A549 (cell line): ENCODE data around the gene RABGAP1L. TPM values are rescaled to one million over a fixed set of nuclear protein-coding genes. Genes with fewer than 3 reads are reported as not detected.

ENCODE experiments used
- ATAC-seq, 2 experiments: fragments of 200-7000 bp in 1 of 2; fragments of >200 bp in 1 of 2; cut with Nextera tagmentation in 1 of 2; cut with Tn5 transposase in 1 of 2; 3 replicates each; pipeline versions ENCODE4 v1.8.0 to v1.9.1; 2018 to 2020; ENCODE audit warnings: mild to moderate bottlenecking in 1 of 2, moderate library complexity in 1 of 2
- CTCF ChIA-PET: fragments of 300-600 bp; sonication (Branson Sonifier 250); formaldehyde crosslinking; extraction: SDS; loops from one replicate; lab custom pipeline; 2021; ENCODE audit warnings: antibody characterized with exemption, inconsistent platforms; lab: Yijun Ruan, JAX
- POLR2A ChIA-PET: fragments of 350-600 bp; formaldehyde crosslinking; extraction: SDS; loops from one replicate; lab custom pipeline; 2021; ENCODE audit warnings: antibody characterized with exemption, inconsistent platforms; lab: Yijun Ruan, JAX
- DNase-seq, 2 experiments: peaks; one replicate each; pipeline versions ENCODE4 v3.0.0 to v3.0.0-alpha.2; 2011 to 2016; ENCODE audit warnings: low read depth in 1 of 2, low spot score in 1 of 2
- FAIRE-seq: peaks from 2 replicates; lab custom pipeline; 2011; peaks lifted over from hg19 to GRCh38; lab: Jason Lieb, UNC
- H3K27ac ChIP-seq, 2 experiments: fragments of >200 bp; sonication (Bioruptor Twin); formaldehyde crosslinking; 3 replicates each; pipeline ENCODE4 v1.5.1; 2016 to 2017
- H3K4me1 ChIP-seq: fragments of >200 bp; sonication (Bioruptor Twin); formaldehyde crosslinking; 3 replicates; pipeline ENCODE4 v1.6.1; 2016
- H3K4me2 ChIP-seq: fragments of >200 bp; sonication (Bioruptor Twin); formaldehyde crosslinking; 3 replicates; pipeline ENCODE4 v1.6.1; 2016
- H3K4me3 ChIP-seq: fragments of >200 bp; sonication (Bioruptor Twin); formaldehyde crosslinking; 3 replicates; pipeline ENCODE4 v1.5.1; 2016
- H3K9me3 ChIP-seq: fragments of >200 bp; sonication (Bioruptor Twin); formaldehyde crosslinking; 3 replicates; pipeline ENCODE4 v1.6.1; 2016
- ATOH8 ChIP-seq: fragments of 250-450 bp; sonication (Bioruptor Pico); IDR thresholded peaks from 2 replicates; pipeline ENCODE4 v1.5.0; 2020; ENCODE audit warnings: low read depth, mild to moderate bottlenecking, moderate library complexity
- CBX2 ChIP-seq: fragments of 200-600 bp; sonication (generic); IDR thresholded peaks from 2 replicates; pipeline ENCODE4 v1.6.1; 2016; ENCODE audit warnings: low read depth, mild to moderate bottlenecking, borderline replicate concordance
- CHD4 ChIP-seq: fragments of 200-600 bp; sonication (generic); IDR thresholded peaks from 2 replicates; pipeline ENCODE4 v1.6.1; 2016; ENCODE audit warnings: antibody characterized with exemption, mild to moderate bottlenecking, borderline replicate concordance
- ESRRA ChIP-seq: fragments of 150-350 bp; IDR thresholded peaks from 2 replicates; pipeline ENCODE4 v1.6.1; 2014; ENCODE audit warnings: mild to moderate bottlenecking, low read length, borderline replicate concordance
- FOSB ChIP-seq: fragments of 250-450 bp; sonication (Bioruptor Pico); IDR thresholded peaks from 2 replicates; pipeline ENCODE4 v1.5.0; 2020; ENCODE audit warnings: mild to moderate bottlenecking, moderate library complexity
- FOSL2 ChIP-seq, 2 experiments: fragments of 450-650 bp in 1 of 2; fragments of >200 bp in 1 of 2; sonication (Bioruptor Twin) in 1 of 2; formaldehyde crosslinking; IDR thresholded peaks; 2 replicates each; pipeline versions ENCODE4 v1.5.0 to v1.6.1; 2016 to 2020; ENCODE audit warnings: mild to moderate bottlenecking in 1 of 2, moderate library complexity in 1 of 2
- FOXS1 ChIP-seq: fragments of 250-450 bp; sonication (Bioruptor Pico); IDR thresholded peaks from 2 replicates; pipeline ENCODE4 v1.5.0; 2020; ENCODE audit warnings: mild to moderate bottlenecking, moderate library complexity
- GATA3 ChIP-seq: IDR thresholded peaks from 2 replicates; pipeline ENCODE4 v1.6.1; 2012; ENCODE audit warnings: borderline replicate concordance
- HDAC2 ChIP-seq: fragments of 200-600 bp; sonication (generic); IDR thresholded peaks from 2 replicates; pipeline ENCODE4 v1.6.1; 2016
- HOXA7 ChIP-seq: fragments of 250-450 bp; sonication (Bioruptor Pico); IDR thresholded peaks from 2 replicates; pipeline ENCODE4 v1.5.0; 2020; ENCODE audit warnings: mild to moderate bottlenecking, moderate library complexity
- NFE2L2 ChIP-seq: fragments of 150-350 bp; conservative IDR thresholded peaks from 2 replicates; pipeline ENCODE4 v1.6.1; 2014; ENCODE audit warnings: low read length
- NPAS2 ChIP-seq: fragments of 250-450 bp; sonication (Bioruptor Pico); IDR thresholded peaks from 2 replicates; pipeline ENCODE4 v1.8.0; 2022; ENCODE audit warnings: mild to moderate bottlenecking, moderate library complexity, borderline replicate concordance
- PHF8 ChIP-seq: fragments of 200-600 bp; sonication (generic); IDR thresholded peaks from 2 replicates; pipeline ENCODE4 v1.6.1; 2016; ENCODE audit warnings: low read depth, mild to moderate bottlenecking, antibody characterized with exemption, moderate library complexity, borderline replicate concordance
- POLR2AphosphoS2 ChIP-seq: conservative IDR thresholded peaks from 2 replicates; pipeline ENCODE4 v1.6.1; 2012; ENCODE audit warnings: low read length, improper control_type of control experiment, inconsistent platforms
- RAD21 ChIP-seq, 2 experiments: fragments of >200 bp in 1 of 2; sonication (Bioruptor Twin) in 1 of 2; formaldehyde crosslinking in 1 of 2; IDR thresholded peaks in 1 of 2; conservative IDR thresholded peaks in 1 of 2; 2 replicates in 1 of 2; 3 replicates in 1 of 2; pipeline ENCODE4 v1.6.1; 2012 to 2018; ENCODE audit warnings: inconsistent platforms in 1 of 2
- RARB ChIP-seq: fragments of 250-450 bp; sonication (Bioruptor Pico); IDR thresholded peaks from 2 replicates; pipeline ENCODE4 v1.8.0; 2021; ENCODE audit warnings: mild to moderate bottlenecking, moderate library complexity
- RNF2 ChIP-seq: fragments of 200-600 bp; sonication (generic); IDR thresholded peaks from 2 replicates; pipeline ENCODE4 v1.6.1; 2016; ENCODE audit warnings: low read depth, mild to moderate bottlenecking, antibody characterized with exemption, moderate library complexity, borderline replicate concordance
- SMC3 ChIP-seq: fragments of >200 bp; sonication (Bioruptor Twin); formaldehyde crosslinking; IDR thresholded peaks from 3 replicates; pipeline ENCODE4 v1.6.1; 2018; ENCODE audit warnings: inconsistent platforms
- SREBF2 ChIP-seq: fragments of 450-650 bp; IDR thresholded peaks from 2 replicates; pipeline ENCODE4 v1.6.1; 2014; ENCODE audit warnings: mild to moderate bottlenecking, moderate library complexity
- ZSCAN20 ChIP-seq: fragments of 250-450 bp; sonication (Bioruptor Pico); IDR thresholded peaks from 2 replicates; pipeline ENCODE4 v1.8.0; 2022; ENCODE audit warnings: mild to moderate bottlenecking, moderate library complexity
- WGBS: methylation state at CpG from one replicate; pipeline ENCODE4 v1.1.6; 2017; ENCODE audit errors: missing lambda C conversion rate; 5-methylcytosine and 5-hydroxymethylcytosine counted together
- polyA plus RNA-seq, 4 experiments: library from polyadenylated mRNA; depleted of rRNA in 3 of 4; stranded (reverse); fragments of >200 nt; fragmentation: RNase III in 1 of 4; extraction: RNeasy Plus Mini Kit Qiagen cat#74134 plus additional on column Dnase treatment in 1 of 4; gene quantifications; 2 replicates in 3 of 4; 3 replicates in 1 of 4; pipeline ENCODE4 v1.2.3, GENCODE V29; 2011 to 2017
- TF ChIP-seq, protein P1 (sequence below): fragments of 450-650 bp; IDR thresholded peaks from 2 replicates; pipeline ENCODE4 v1.6.1; 2014; ENCODE audit warnings: antibody characterized with exemption
- TF ChIP-seq, protein P2 (sequence below): fragments of 200-600 bp; sonication (generic); IDR thresholded peaks from 2 replicates; pipeline ENCODE4 v1.6.1; 2016; ENCODE audit warnings: antibody characterized with exemption, mild to moderate bottlenecking, moderate library complexity
- TF ChIP-seq, protein P3 (sequence below): fragments of >200 bp; sonication (Bioruptor Twin); formaldehyde crosslinking; IDR thresholded peaks from 3 replicates; pipeline ENCODE4 v1.6.1; 2016

Gene RABGAP1L
- polyA plus RNA-seq, 2 of the 4 experiments (the other 2 are of a cell fraction), result 8.2 to 18.6 TPM

GRCh38 chr1:174818951-174819350, 659.6 kb downstream of the RABGAP1L start (continued):
- TF ChIP-seq POLR2AphosphoS2 (no peak), HOXA7 (CRISPR knock-in tag) (no peak), RARB (CRISPR knock-in tag) (no peak)

DNA sequence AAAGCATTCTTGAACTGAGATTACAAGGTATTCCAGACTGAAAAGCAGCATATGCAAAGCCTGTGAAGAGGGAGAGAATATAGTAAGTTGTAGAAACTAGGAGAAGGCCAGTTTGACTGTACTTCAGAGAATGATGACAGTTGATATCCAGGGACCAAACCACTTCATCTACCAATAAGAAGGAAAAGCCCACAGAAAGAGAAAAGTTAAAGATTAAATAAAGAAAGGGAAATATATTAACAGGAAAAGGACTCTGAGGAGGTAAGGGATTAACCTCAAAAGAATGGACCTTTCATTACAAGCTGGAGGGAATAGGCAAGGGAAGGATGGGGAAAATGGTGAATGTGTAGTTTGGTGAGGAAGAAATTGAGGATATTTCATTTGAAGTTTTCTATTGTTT, 660.3 kb downstream of the RABGAP1L start:
- no peak for ATAC-seq
- no peak for TF ChIP-seq SMC3
- TF ChIP-seq FOXS1 (CRISPR knock-in tag), result no peak
- no peak for TF ChIP-seq ZSCAN20
- no peak for TF ChIP-seq HDAC2
- no peak for TF ChIP-seq CBX2
- TF ChIP-seq PHF8, result no peak
- H3K27ac ChIP-seq, result no peak overlapping the region
- no peak for DNase-seq
- CTCF ChIA-PET, result no interaction called here
- no peaks in the 10 kb centered on the region for H3K9me3 ChIP-seq
- no peak overlapping the region for H3K4me3 ChIP-seq
- FAIRE-seq, result no peak
- 0 out of 3 replicates have a peak, but pooled peaks cover 6% of the 10 kb centered on the region for H3K4me1 ChIP-seq
- POLR2A ChIA-PET, result no interaction called here
- H3K4me2 ChIP-seq, result no peak overlapping the region

DNA sequence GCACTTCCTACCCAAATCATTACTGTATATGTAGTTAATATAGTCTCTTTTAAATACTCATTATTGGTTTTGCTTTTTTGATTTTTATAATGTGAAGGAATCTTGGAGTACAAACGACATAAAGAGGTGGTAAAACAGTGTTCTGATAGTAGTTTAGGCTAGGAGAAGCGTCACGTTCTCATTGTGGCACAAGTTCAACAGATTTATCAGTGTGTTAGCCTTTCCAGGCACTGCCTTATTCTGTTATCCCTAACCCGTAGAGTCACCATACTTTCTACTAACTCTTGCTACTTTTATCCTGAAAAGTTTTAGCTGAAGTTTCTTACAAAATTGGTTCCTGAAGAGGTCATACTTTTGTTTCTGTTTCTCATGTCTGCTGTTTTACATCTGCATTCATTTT, 665.8 kb downstream of the RABGAP1L start:
- no peak overlapping the region for H3K4me3 ChIP-seq
- no peak overlapping the region for H3K27ac ChIP-seq
- no peak for FAIRE-seq
- no peak for TF ChIP-seq SREBF2
- no peak for TF ChIP-seq FOSL2 (IDR thresholded peaks at IDR 0.05)
- TF ChIP-seq FOSL2 (CRISPR knock-in tag; IDR thresholded peaks at IDR 0.05), result no peak
- TF ChIP-seq, protein P1, sequence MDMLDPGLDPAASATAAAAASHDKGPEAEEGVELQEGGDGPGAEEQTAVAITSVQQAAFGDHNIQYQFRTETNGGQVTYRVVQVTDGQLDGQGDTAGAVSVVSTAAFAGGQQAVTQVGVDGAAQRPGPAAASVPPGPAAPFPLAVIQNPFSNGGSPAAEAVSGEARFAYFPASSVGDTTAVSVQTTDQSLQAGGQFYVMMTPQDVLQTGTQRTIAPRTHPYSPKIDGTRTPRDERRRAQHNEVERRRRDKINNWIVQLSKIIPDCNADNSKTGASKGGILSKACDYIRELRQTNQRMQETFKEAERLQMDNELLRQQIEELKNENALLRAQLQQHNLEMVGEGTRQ, result no peak
- TF ChIP-seq, protein P2, sequence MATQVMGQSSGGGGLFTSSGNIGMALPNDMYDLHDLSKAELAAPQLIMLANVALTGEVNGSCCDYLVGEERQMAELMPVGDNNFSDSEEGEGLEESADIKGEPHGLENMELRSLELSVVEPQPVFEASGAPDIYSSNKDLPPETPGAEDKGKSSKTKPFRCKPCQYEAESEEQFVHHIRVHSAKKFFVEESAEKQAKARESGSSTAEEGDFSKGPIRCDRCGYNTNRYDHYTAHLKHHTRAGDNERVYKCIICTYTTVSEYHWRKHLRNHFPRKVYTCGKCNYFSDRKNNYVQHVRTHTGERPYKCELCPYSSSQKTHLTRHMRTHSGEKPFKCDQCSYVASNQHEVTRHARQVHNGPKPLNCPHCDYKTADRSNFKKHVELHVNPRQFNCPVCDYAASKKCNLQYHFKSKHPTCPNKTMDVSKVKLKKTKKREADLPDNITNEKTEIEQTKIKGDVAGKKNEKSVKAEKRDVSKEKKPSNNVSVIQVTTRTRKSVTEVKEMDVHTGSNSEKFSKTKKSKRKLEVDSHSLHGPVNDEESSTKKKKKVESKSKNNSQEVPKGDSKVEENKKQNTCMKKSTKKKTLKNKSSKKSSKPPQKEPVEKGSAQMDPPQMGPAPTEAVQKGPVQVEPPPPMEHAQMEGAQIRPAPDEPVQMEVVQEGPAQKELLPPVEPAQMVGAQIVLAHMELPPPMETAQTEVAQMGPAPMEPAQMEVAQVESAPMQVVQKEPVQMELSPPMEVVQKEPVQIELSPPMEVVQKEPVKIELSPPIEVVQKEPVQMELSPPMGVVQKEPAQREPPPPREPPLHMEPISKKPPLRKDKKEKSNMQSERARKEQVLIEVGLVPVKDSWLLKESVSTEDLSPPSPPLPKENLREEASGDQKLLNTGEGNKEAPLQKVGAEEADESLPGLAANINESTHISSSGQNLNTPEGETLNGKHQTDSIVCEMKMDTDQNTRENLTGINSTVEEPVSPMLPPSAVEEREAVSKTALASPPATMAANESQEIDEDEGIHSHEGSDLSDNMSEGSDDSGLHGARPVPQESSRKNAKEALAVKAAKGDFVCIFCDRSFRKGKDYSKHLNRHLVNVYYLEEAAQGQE, result no peak
- no peak for TF ChIP-seq FOSB (CRISPR knock-in tag)
- TF ChIP-seq ATOH8 (CRISPR knock-in tag), result no peak
- TF ChIP-seq FOXS1 (CRISPR knock-in tag), result no peak
- TF ChIP-seq NPAS2 (CRISPR knock-in tag), result no peak
- no peak for TF ChIP-seq NFE2L2
- TF ChIP-seq RARB (CRISPR knock-in tag), result no peak
- TF ChIP-seq, protein P3, sequence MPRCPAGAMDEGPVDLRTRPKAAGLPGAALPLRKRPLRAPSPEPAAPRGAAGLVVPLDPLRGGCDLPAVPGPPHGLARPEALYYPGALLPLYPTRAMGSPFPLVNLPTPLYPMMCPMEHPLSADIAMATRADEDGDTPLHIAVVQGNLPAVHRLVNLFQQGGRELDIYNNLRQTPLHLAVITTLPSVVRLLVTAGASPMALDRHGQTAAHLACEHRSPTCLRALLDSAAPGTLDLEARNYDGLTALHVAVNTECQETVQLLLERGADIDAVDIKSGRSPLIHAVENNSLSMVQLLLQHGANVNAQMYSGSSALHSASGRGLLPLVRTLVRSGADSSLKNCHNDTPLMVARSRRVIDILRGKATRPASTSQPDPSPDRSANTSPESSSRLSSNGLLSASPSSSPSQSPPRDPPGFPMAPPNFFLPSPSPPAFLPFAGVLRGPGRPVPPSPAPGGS, result no peak
- no peak for TF ChIP-seq GATA3
- TF ChIP-seq RNF2, result no peak
- TF ChIP-seq ESRRA, result no peak
- no peak for TF ChIP-seq CHD4
- TF ChIP-seq PHF8, result no peak
- no peak for TF ChIP-seq RAD21 (conservative IDR thresholded peaks at IDR 0.05 in 1 of 2, IDR thresholded peaks at IDR 0.05 in 1 of 2)
- TF ChIP-seq, all 56 proteins: peak for 0
- ATAC-seq, result no peak
- no peak for DNase-seq
- H3K4me2 ChIP-seq, result no peak overlapping the region
- 68% methylated on average over 4 of the region's 4 CpGs for WGBS
- H3K4me1 ChIP-seq, result no peaks in the 10 kb centered on the region
- no peaks in the 10 kb centered on the region for H3K9me3 ChIP-seq
- ChIA-PET CTCF (no interaction called here), POLR2A (no interaction called here)
